Measurements from ENCODE around the gene RCBTB2.

Gene RCBTB2

DNA sequence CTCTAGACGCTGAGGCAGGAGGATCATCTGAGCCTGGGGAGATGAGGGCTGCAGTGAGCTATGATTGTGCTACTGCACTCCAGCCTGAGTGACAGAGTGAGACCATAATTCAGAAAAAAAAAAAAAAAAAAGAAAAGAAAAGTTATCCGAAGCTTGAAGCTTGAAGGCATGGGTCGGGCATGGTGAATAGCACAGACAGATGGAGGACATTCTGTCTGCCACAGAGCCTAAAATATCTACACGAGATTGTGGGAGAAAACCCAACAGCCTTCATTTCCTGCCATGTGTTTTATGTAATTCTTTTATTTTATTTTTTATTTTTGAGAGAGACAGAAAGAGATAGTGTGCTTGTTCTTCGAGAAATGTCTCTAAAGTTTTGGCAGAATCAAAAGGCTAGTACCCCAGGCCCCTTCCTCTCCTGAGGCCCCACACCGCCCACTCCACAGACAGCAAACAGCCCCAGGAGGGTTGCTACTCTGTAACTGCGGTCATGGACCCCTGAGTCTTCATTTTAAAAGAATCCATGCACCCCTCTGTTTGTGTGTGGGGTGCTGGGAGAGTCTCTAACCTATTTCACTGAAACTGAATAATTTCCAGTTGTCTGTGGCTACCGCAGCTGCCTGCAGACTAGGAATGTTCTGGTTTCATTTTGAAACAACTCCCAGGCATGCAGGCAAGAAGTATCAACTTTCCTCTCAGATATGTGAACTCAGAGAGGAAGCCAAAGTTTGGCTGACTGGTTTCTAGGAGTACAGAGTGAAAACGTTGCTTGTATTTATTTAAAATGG, 38.4 kb upstream of the RCBTB2 start:
- peaks cover 45% of the 10 kb centered on the region for H3K27me3 Mint-ChIP-seq (ENCODE audit: low read depth)
- H3K36me3 Mint-ChIP-seq (ENCODE audit: low read depth), result peaks cover 2% of the 10 kb centered on the region
- no peak overlapping the region for H3K27ac Mint-ChIP-seq
- H3K4me1 Mint-ChIP-seq (ENCODE audit: low read depth), result peaks cover 42% of the 10 kb centered on the region
- H3K4me3 Mint-ChIP-seq, result no peak overlapping the region
- no peaks in the 10 kb centered on the region for H3K9me3 Mint-ChIP-seq
- DNase-seq (ENCODE audit: low spot score), result no peak

DNA sequence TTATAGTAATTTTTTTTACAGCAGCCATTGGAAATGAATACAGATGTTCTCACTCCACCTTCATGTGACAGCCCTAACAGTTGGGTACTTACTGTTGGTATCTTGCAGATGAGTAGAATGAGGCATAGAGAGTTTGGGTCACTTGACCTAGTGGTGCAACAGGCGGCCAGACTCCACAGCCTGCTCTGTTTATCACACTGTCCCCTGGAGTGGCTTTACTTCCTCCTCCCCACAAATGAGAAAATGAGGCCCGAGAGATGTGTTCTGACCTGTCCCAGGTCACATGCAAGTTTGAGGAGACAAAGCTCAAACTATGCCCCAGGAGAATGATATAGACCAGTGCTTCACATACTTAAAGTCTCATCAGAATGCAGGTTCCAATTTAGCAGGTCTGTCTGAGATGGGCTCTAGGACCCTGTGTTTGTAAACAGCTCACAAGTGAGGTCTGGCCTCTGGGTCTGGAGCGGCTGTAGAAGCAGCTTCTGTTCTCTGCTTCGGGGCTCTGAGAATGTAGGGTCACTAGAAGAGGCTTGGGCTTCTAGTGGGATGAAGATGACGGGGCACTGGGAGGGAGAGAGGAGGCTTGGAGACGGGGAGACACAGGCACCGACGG, 37.4 kb upstream of the RCBTB2 start:
- peaks cover 39% of the 10 kb centered on the region for H3K4me1 Mint-ChIP-seq (ENCODE audit: low read depth)
- no peak overlapping the region for H3K4me3 Mint-ChIP-seq
- no peaks in the 10 kb centered on the region for H3K36me3 Mint-ChIP-seq (ENCODE audit: low read depth)
- no peaks in the 10 kb centered on the region for H3K9me3 Mint-ChIP-seq
- H3K27me3 Mint-ChIP-seq (ENCODE audit: low read depth), result peaks cover 43% of the 10 kb centered on the region
- no peak for DNase-seq (ENCODE audit: low spot score)
- H3K27ac Mint-ChIP-seq, result no peak overlapping the region

DNA sequence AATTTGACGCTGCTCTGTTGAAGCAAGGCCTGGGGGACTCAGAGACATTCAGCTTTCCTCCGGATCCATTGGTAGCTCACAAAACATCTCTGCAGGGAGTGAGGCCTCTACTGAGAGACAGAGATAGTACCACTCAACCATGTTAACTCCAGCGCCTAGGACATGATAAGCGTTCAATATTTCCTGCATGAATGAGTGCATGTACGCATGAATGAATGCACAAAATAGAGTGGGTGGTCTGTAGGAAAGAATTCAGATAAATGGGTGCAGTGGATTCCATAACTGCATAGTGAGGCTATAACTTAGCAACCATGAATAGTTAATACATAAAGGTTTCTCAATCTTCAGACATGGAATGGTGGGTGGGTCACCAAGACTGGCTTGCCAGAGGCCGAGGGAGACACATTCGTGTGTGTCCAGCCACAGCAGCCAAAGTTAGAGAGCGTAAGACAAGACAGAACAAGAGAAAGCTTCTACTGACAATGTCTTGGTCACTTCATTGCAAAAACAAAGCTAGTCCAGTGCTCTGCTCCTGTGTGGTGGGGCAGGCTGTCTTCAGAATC, 36.3 kb upstream of the RCBTB2 start:
- no peak overlapping the region for H3K27ac Mint-ChIP-seq
- H3K27me3 Mint-ChIP-seq (ENCODE audit: low read depth), result peaks cover 50% of the 10 kb centered on the region
- peaks cover 44% of the 10 kb centered on the region for H3K4me1 Mint-ChIP-seq (ENCODE audit: low read depth)
- H3K9me3 Mint-ChIP-seq, result no peaks in the 10 kb centered on the region
- H3K4me3 Mint-ChIP-seq, result no peak overlapping the region
- peaks cover 1% of the 10 kb centered on the region for H3K36me3 Mint-ChIP-seq (ENCODE audit: low read depth)
- DNase-seq (ENCODE audit: low spot score), result no peak

DNA sequence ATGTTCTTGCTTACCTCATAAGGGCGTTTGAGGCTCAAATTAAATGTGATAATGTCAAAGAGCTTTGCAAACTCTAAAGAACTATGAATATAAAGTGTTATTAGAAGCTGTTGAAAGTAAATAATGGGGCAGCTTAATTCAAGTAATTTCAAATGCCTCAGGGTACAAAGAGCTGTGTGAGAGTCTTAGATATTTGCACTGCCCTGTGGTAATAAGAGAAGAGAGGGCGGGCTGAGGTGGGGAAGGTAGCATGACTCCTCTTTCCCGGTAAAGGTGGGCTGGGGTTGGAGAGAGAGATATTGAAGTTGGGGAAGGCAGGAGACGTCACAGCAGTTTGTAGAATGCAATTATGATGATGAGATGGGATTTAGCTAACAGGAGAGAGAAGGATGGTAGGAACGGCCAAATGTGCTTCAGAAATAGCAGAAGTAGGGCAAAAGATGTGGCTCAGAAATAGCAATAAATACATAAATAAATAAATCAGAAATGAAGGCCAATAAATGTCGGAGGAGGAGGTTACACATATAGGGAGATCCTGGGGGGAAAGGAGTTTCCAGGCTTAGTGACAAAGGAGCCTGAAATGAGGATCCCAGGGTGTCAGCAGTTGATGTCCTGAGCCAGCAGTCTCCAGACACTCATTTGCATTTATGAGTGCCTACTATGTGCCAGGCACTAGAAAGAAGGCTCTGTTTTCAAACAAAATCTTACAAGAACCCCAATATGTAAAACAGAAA, 35.7 kb upstream of the RCBTB2 start:
- Mint-ChIP-seq H3K27ac (no peak overlapping the region), H3K4me1 (ENCODE audit: low read depth) (peaks cover 43% of the 10 kb centered on the region), H3K9me3 (no peaks in the 10 kb centered on the region), H3K27me3 (ENCODE audit: low read depth) (peaks cover 51% of the 10 kb centered on the region), H3K4me3 (no peak overlapping the region), H3K36me3 (ENCODE audit: low read depth) (peaks cover 1% of the 10 kb centered on the region)
- DNase-seq (ENCODE audit: low spot score), result no peak

DNA sequence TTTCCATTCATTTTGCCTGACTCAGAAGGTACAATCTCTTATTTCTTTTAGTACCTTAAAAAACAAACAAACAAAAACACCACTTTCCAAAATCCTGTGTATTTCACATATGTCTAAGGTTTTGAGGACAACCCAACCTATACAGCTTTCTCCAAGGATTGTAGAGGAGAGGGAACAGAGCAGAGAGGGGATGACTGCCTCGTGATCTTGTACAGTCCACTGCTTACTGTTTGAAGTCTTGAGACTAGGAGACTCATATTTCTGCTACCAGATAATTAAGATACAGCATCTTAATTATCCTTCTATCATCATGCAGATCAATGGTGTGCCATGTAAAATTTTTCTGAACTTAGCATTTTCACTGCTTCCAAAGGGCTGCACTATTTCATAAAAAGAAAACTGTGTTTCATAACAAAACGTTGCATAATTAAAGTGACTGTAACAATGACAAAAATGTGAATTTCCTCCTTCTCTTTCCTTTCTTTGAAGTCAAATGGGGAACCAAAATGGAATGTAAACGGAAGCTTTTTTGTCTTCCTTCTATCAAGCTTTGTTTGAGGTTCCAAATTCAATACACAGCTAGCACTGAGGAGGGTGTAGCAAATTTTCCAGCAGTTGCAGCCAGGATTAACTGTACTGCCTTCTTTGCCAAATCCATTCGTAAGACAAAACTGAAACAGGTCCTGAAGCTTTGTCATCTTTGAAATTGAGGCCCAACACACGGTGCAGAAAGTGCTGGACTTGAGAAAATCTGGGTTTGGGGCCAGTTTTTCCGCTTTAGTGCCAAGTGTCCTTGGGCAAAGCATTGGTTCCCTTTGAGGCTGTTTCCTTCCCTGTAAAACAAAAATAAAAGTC, 34.9 kb upstream of the RCBTB2 start:
- Mint-ChIP-seq H3K27me3 (ENCODE audit: low read depth) (peaks cover 54% of the 10 kb centered on the region), H3K4me3 (no peak overlapping the region), H3K27ac (no peak overlapping the region), H3K4me1 (ENCODE audit: low read depth) (peaks cover 45% of the 10 kb centered on the region), H3K9me3 (no peaks in the 10 kb centered on the region), H3K36me3 (ENCODE audit: low read depth) (peaks cover 1% of the 10 kb centered on the region)
- DNase-seq (ENCODE audit: low spot score), result no peak

DNA sequence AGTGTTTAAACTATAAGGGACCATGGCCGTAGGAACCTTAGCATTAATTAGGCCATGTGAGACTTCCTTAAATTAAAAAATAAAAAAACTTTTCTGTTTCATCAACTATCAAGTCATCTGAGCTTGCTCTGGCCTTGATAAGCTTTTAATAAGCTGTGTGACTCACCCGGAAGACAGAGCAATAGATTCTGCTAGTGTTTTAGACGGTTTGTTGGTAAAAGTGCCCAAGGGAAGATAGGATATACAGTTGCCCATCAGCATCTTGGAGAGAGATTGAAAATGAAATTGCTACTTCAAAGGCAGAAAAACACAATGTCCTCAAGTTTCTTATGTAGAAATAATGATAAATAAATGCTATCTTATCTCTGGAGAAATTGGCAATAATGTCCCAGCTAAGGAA, 31.2 kb upstream of the RCBTB2 start:
- no peak for DNase-seq (ENCODE audit: low spot score)
- Mint-ChIP-seq H3K4me3 (no peak overlapping the region), H3K36me3 (ENCODE audit: low read depth) (peaks cover 16% of the 10 kb centered on the region), H3K4me1 (ENCODE audit: low read depth) (peaks cover 64% of the 10 kb centered on the region), H3K27ac (no peak overlapping the region), H3K27me3 (ENCODE audit: low read depth) (peaks cover 56% of the 10 kb centered on the region), H3K9me3 (peaks cover 13% of the 10 kb centered on the region)

DNA sequence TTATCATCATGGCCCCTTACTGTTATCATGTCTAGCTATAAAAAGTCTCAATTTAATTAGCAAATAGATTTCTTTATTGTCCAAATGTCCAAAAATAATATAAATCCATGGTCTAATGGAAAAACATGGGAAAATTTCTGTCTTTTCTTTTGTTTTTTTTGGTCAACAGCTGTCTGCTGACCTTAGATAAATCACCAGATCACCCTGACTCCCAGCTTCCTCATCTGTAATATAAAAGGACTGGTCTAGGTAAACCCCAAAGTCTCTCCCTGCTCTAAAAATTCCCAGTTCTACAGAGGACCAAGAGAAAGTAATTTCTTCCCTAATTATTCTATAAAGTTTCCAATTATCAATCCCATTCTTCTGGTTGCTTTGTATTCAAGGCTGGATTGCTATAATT, 30.7 kb upstream of the RCBTB2 start:
- no peak for DNase-seq (ENCODE audit: low spot score)
- Mint-ChIP-seq H3K4me1 (ENCODE audit: low read depth) (peaks cover 67% of the 10 kb centered on the region), H3K9me3 (peaks cover 16% of the 10 kb centered on the region), H3K27me3 (ENCODE audit: low read depth) (peaks cover 58% of the 10 kb centered on the region), H3K4me3 (peak overlapping the region; percentile 77), H3K27ac (no peak overlapping the region), H3K36me3 (ENCODE audit: low read depth) (peaks cover 19% of the 10 kb centered on the region)

DNA sequence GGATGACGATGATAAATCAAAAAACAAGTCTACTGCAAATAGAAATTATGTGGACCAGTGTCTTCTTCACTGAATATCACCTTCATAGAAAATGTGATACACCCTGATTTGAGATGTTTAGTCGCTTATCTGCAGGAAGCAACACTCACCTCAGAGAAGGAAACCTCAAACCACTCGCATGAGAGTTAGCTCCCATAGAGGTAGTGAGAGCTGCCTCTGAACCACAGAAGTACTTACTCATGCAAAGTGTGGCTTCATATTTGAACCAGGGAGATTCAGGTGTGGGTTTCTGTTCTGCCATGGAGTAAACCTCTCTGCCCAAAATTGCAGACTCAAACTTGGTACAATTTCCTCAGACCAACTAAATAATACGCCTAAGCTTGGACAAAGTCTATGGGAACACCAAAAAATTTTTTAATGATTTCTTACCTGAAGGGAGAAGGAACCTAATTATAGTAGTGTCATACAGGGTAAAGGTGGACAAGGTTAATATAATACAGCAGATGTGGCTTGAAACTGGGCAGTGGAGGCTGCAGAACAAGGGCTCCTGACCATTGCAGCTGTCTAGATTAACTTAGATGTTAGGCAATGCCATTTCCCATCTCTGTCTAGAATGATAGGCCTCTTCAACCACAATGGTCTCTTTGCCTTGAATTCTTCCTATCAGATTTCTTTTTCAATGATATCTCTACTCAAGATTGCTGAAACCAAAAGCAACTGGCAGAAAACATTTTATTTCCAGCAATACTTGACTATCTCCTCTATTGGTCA, 29.6 kb upstream of the RCBTB2 start:
- DNase-seq (ENCODE audit: low spot score), result peak; percentile 84
- H3K4me1 Mint-ChIP-seq (ENCODE audit: low read depth), result peaks cover 60% of the 10 kb centered on the region
- H3K27me3 Mint-ChIP-seq (ENCODE audit: low read depth), result peaks cover 52% of the 10 kb centered on the region
- H3K27ac Mint-ChIP-seq, result peak overlapping the region; percentile 90
- peak overlapping the region; percentile 77 for H3K4me3 Mint-ChIP-seq
- H3K36me3 Mint-ChIP-seq (ENCODE audit: low read depth), result peaks cover 29% of the 10 kb centered on the region
- peaks cover 26% of the 10 kb centered on the region for H3K9me3 Mint-ChIP-seq

DNA sequence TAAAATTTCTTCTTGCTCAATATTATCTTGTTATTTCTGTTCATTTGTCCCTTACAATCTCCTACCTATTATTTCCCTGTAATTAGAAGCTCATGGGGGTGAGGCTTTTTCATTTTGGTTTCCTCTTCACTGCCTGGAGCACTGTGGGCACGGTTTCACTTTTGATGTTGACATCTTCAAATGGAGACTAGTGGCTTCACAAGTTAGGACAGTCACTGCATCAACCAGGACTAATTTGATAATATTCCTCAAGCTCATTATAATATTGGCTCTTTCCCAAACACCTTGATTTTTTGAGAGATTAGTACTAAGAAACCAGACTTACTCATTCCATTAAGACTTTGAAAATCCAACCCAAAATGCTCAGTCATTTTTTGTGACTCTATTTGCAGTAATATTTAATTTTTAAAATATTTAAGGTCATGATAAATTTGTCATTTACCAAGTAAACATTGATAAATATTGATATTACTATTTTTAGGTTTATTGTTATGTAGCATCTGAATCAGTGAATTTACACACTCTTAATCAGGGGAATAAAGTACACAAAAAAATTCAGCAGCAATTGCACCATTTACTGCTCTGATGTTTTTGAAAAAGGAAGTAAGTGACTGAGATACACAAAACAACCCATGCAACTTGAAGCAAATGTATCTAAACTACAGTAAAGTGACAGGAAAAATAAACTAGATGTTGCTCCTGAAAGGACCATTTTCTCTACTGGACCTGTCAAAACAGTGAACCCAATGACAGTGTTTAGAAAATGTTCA, 28.8 kb upstream of the RCBTB2 start:
- Mint-ChIP-seq H3K9me3 (peaks cover 33% of the 10 kb centered on the region), H3K27me3 (ENCODE audit: low read depth) (peaks cover 48% of the 10 kb centered on the region), H3K36me3 (ENCODE audit: low read depth) (peaks cover 34% of the 10 kb centered on the region), H3K4me1 (ENCODE audit: low read depth) (peaks cover 59% of the 10 kb centered on the region), H3K4me3 (peak overlapping the region; percentile 77), H3K27ac (peak overlapping the region; percentile 90)
- no peak for DNase-seq (ENCODE audit: low spot score)

DNA sequence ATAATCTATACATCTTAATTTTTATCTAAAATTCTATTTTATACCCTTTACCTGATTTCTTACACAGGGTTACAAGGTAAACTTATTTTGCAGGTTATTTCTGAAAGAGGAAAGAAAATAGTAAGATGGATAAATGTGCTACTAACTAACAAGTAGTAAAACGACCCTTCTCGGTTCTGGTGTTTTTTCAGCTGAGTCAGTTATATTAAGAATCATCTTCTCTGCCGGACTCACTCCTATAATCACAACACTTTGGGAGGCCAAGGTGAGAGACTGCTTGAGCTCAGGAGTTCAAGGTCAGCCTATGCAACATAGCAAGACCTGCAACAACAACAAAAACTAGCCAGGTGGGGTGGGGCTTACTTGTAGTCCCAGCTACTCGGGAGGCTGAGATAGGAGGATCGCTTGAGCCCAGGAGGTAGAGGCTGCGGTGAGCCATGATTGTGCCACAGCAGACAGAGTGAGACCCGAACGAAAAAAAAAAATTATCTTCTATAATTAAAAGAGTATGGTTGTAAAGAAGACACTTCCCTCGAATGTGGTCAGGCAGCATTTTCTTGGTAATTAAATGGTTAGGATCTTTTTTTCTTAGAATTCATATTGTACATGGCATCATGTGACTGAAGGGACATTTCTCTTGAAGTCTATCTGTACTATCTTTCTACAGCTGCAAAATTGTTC, 27.9 kb upstream of the RCBTB2 start:
- H3K9me3 Mint-ChIP-seq, result peaks cover 40% of the 10 kb centered on the region
- DNase-seq (ENCODE audit: low spot score), result no peak
- peaks cover 39% of the 10 kb centered on the region for H3K36me3 Mint-ChIP-seq (ENCODE audit: low read depth)
- H3K4me3 Mint-ChIP-seq, result peak overlapping the region; percentile 66
- H3K27me3 Mint-ChIP-seq (ENCODE audit: low read depth), result peaks cover 47% of the 10 kb centered on the region
- H3K27ac Mint-ChIP-seq, result peak overlapping the region; percentile 78
- peaks cover 59% of the 10 kb centered on the region for H3K4me1 Mint-ChIP-seq (ENCODE audit: low read depth)

DNA sequence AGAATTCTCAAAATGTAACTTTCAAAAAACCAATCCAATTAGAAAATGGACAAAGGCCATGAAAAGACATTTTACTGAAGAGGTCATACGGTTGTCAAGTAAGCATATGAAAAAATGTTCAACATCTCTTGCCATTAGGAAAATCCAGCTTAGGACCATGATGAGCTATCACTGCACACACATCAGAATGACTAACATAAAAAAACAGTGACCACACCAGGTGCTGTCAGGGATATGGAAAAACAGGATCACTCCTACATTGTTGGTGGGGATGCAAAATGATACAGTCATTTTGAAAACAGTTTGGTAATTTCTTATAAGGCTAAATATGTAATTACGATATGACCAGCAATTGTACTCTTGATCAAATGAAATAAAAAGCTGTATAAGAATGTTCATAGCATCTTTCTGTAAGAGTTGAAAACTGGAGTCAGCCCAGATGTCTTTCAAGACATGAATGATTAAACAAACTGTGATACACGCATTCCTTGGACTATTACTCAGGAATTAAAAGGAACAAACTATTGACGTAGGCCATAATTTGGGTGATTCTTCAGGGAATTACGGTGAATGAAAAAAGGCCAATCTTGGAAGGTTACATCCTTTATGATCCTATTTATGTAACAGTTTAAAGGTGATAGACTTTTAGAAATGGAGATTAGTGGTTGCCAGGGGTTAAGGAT, 26.9 kb upstream of the RCBTB2 start:
- peaks cover 37% of the 10 kb centered on the region for H3K27me3 Mint-ChIP-seq (ENCODE audit: low read depth)
- H3K4me3 Mint-ChIP-seq, result peak overlapping the region; percentile 17
- peaks cover 50% of the 10 kb centered on the region for H3K9me3 Mint-ChIP-seq
- no peak overlapping the region for H3K27ac Mint-ChIP-seq
- H3K36me3 Mint-ChIP-seq (ENCODE audit: low read depth), result peaks cover 44% of the 10 kb centered on the region
- H3K4me1 Mint-ChIP-seq (ENCODE audit: low read depth), result peaks cover 54% of the 10 kb centered on the region
- DNase-seq (ENCODE audit: low spot score), result no peak

Measured in T-helper 2 cell treated with Interferon-gamma antibody and Interleukin-4, amounts not matched to agents 5 μg/mL and 100 μg/mL, for 36 hours (primary cell).